RWPE1 (cell line): ENCODE results near the gene ZSCAN5A.

Source experiments
- CTCF ChIA-PET: fragments of 350-600 bp; sonication (Branson Sonifier 250); formaldehyde crosslinking; extraction: SDS; loops from one replicate; lab custom pipeline; 2021; lab: Yijun Ruan, JAX
- POLR2A ChIA-PET: fragments of 400-600 bp; formaldehyde crosslinking; extraction: SDS; loops from one replicate; lab custom pipeline; 2020; ENCODE audit warnings: antibody characterized with exemption; ENCODE audit not compliant: low non-redundant PET; lab: Yijun Ruan, JAX
- DNase-seq: peaks from one replicate; pipeline ENCODE4 v3.0.0; 2012; ENCODE audit warnings: low spot score
- H3K27ac ChIP-seq: fragments of 450-650 bp; 2 replicates; pipeline ENCODE4 v1.5.1; 2017
- CTCF ChIP-seq: fragments of 450-650 bp; conservative IDR thresholded peaks from 2 replicates; pipeline ENCODE4 v1.5.1; 2017; ENCODE audit warnings: low read depth, mild to moderate bottlenecking

ZSCAN5A gene

DNA sequence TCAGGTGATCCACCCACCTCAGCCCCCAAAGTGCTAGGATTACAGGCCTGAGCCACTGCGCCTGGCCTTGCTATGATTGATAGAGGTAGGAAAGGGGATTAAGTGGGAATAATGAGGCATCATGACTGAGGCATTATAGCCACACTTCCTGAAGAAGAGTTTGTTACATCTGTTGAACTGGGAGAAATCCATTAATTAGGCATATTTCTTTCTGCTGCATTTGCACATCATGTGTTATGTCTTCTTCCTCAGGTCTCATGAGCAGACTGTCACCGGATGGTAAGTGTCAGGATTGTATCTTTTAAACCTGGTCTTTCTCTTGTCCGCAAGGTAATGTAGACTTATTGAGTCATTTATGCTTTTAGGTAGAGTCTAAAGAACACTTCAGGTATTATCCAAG is 29.9 kb downstream of the ZSCAN5A start:
- ChIA-PET CTCF (no interaction called here), POLR2A (no interaction called here)
- TF ChIP-seq CTCF = no peak
- H3K27ac ChIP-seq = no peak overlapping the region
- no peak for DNase-seq

DNA sequence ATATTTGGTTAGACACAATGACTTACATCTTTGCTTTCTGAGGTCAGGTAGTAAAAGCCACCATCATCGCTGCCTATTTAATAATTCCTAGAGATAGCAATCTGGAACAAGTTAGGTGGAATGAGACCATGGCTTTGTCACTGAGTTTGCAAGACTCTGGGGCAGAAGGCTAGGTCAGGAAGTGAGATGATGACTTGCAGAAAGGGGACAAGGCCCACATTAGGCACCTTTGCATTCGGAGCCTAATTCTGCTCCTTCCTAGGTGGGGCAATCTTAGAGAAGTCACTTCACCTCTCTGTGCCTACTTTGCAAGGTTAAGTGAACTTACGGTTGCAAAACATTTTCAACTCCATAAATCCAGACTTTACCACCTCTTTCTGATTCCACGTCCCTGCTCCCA is 31.8 kb downstream of the ZSCAN5A start:
- DNase-seq = no peak
- ChIA-PET CTCF (interaction anchor here (0.7 kb wide), 2 partner anchors 13 to 35 kb away, joined by 3 read pairs; no protein-coding TSS in a partner anchor), POLR2A (no interaction called here)
- no peak overlapping the region for H3K27ac ChIP-seq
- TF ChIP-seq CTCF = no peak

- POLR2A ChIA-PET = no interaction called here
- no peak for TF ChIP-seq CTCF
- CTCF ChIA-PET = interaction anchor here (0.6 kb wide), 1 partner anchor 75 kb away, joined by 3 read pairs; no protein-coding TSS in a partner anchor
- peak; percentile 36 for DNase-seq
- H3K27ac ChIP-seq = peak overlapping the region; percentile 32; the same call in 1 of the 2 replicates
Measured at GRCh38 chr19:56273563-56274117, 41.0 kb downstream of the ZSCAN5A start.

DNA sequence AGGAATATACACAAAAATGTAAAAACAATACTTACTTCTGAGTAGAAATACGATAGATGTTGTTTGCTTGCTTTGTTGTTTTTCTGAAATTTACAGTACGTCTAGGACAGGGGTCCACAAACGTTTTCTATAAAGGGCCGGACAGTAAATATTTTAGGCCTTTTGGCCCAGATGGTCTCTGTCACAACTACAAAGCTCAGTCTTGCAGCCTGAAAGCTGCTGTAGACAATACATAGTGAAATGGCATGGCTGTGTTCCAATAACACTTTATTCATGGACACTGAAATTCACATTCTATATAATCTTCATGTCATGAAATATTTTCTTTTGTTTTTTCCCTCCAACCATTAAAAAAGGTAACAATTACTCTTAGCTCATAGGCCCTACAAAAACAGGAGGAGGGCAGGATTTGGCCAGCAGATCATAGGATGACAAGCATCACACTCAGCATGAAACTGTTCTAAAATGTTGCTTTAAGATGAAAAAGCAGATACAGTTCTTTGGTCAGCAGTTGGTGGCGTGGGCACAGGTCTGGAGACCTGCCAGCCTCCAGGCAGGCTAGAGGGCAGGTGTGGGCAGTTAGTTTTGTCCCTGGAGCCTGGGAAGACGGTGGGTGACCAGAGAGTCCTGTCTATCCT is 42.4 kb downstream of the ZSCAN5A start, which contains the start of gene EDDM13:
Gene EDDM13, plus strand, starts transcription at position 588 of the 638 bp plus-strand sequence. CDS start 87 bp downstream, outside the sequence.
- CTCF ChIA-PET = interaction anchor here (1.2 kb wide), 1 partner anchor 38 kb away, joined by 3 read pairs; no protein-coding TSS in a partner anchor

DNA sequence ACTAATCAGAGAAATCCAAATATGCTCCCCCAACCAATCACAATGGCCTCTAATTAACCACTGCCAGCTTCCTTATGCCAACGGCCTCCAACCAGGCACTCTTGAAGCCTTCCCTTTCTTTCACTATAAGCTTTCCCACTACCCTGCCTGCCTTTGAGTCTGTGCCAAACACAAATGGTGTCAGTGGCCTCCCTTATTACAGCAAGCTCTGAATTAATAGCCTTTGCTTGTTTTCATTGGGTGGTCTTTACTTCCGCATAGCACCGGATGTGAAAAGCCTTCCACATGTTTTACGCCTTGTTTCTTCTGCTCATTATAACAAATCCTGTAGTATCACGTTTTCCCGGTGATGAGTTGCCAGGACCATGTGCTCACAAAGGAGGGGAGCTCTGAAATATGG is 43.5 kb downstream of the ZSCAN5A start:
- no peak overlapping the region for H3K27ac ChIP-seq
- ChIA-PET CTCF (interaction anchor here (1.2 kb wide), 1 partner anchor 39 kb away, joined by 3 read pairs; no protein-coding TSS in a partner anchor), POLR2A (no interaction called here)
- no peak for TF ChIP-seq CTCF
- DNase-seq = no peak

More for the DNA sequence above, 42.4 kb downstream of the ZSCAN5A start, which contains the start of gene EDDM13:
- no peak for DNase-seq
- TF ChIP-seq CTCF = no peak
- H3K27ac ChIP-seq = no peak within 1 kb of the TSS; the same call in 1 of the 2 replicates
- POLR2A ChIA-PET = interaction anchor here (0.6 kb wide), 1 partner anchor 46 kb away, joined by 3 read pairs; no protein-coding TSS in a partner anchor

DNA sequence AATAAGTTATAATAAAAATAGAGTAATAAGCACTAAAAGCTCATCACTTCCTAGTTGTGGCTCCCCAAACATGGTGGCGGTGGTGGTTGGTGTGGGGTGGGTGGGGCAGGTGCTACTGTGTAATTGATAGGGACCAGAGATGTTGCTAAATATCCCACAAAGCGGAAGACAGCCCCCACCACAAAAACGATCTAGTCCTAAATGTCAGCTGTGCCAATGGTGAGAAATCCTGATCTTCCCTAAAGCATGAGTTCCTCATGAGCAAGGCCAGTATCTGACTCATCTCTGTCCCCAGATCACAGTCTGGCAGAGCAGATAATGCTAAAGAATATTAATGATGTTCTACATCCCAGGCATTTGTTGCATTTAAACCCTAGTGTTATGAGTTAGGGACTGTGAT is 44.0 kb downstream of the ZSCAN5A start:
- no peak for DNase-seq
- no peak overlapping the region for H3K27ac ChIP-seq
- ChIA-PET POLR2A (no interaction called here), CTCF (interaction anchor here (0.7 kb wide), 1 partner anchor 39 kb away, joined by 4 read pairs; no protein-coding TSS in a partner anchor)
- TF ChIP-seq CTCF = no peak
